IMR-90 (cell line): ENCODE measurements around the gene KPTN. TPM values are rescaled to one million over a fixed set of nuclear protein-coding genes. Genes with fewer than 3 reads are reported as not detected.

Experiments
- ATAC-seq: fragments of 200-7000 bp; cut with Tn5 transposase; 2 replicates; pipeline ENCODE4 v1.9.1; 2020; ENCODE audit warnings: low read depth, mild to moderate bottlenecking, moderate library complexity
- BruUV-seq: library from RNA; stranded (reverse); fragments of 400-500 nt; replicated peaks from 2 replicates; lab custom pipeline; 2021; lab: Mats Ljungman, UMichigan
- CTCF ChIA-PET: fragments of 300-600 bp; formaldehyde crosslinking; extraction: SDS; loops from one replicate; lab custom pipeline; 2021; ENCODE audit warnings: antibody characterized with exemption; lab: Yijun Ruan, JAX
- POLR2A ChIA-PET: fragments of 300-600 bp; sonication (Branson Sonifier 250); formaldehyde crosslinking; loops from one replicate; lab custom pipeline; 2022; ENCODE audit warnings: antibody characterized with exemption; ENCODE audit not compliant: unreplicated experiment; lab: Charles Lee
- DNase-seq: peaks from one replicate; pipeline ENCODE4 v3.0.0; 2013
- H2AFZ ChIP-seq: replicated peaks from 2 replicates; pipeline ENCODE3; 2013; ENCODE audit warnings: low read length, mild to moderate bottlenecking; ENCODE audit not compliant: poor library complexity
- H2AK5ac ChIP-seq: 2 replicates; pipeline ENCODE4 v1.6.1; 2013; ENCODE audit warnings: low read depth, low read length, inconsistent platforms
- H2AK9ac ChIP-seq: replicated peaks from 2 replicates; pipeline ENCODE3; 2013; ENCODE audit warnings: mild to moderate bottlenecking, low read depth, low read length, moderate library complexity; ENCODE audit not compliant: poor library complexity
- H2BK120ac ChIP-seq: 2 replicates; pipeline ENCODE4 v1.6.1; 2013; ENCODE audit warnings: low read depth, low read length, inconsistent platforms
- H2BK15ac ChIP-seq: 3 replicates; pipeline ENCODE4 v1.6.1; 2013; ENCODE audit warnings: low read depth, low read length, inconsistent platforms
- H2BK20ac ChIP-seq: 2 replicates; pipeline ENCODE4 v1.6.1; 2013; ENCODE audit warnings: low read depth, mild to moderate bottlenecking, inconsistent platforms, low read length, moderate library complexity
- H2BK5ac ChIP-seq: 2 replicates; pipeline ENCODE4 v1.6.1; 2013; ENCODE audit warnings: mild to moderate bottlenecking, low read depth, low read length, inconsistent platforms; ENCODE audit not compliant: poor library complexity, severe bottlenecking
- H3K14ac ChIP-seq: replicated peaks from 2 replicates; pipeline ENCODE4 v1.6.1; 2013; ENCODE audit warnings: low read depth, low read length, inconsistent platforms
- H3K18ac ChIP-seq: 2 replicates; pipeline ENCODE4 v1.6.1; 2013; ENCODE audit warnings: low read depth, low read length, control low read depth
- H3K23ac ChIP-seq: 2 replicates; pipeline ENCODE4 v1.6.1; 2013; ENCODE audit warnings: low read depth, low read length, inconsistent platforms
- H3K27ac ChIP-seq: 2 replicates; pipeline ENCODE4 v1.5.1; 2013; ENCODE audit warnings: mild to moderate bottlenecking, control low read depth, low read length; ENCODE audit not compliant: insufficient read depth
- H3K27me3 ChIP-seq: 2 replicates; pipeline ENCODE4 v1.6.1; 2013; ENCODE audit warnings: low read length; ENCODE audit not compliant: control insufficient read depth, insufficient read depth
- H3K36me3 ChIP-seq: 2 replicates; pipeline ENCODE4 v1.6.1; 2013; ENCODE audit warnings: low read length, mixed read lengths; ENCODE audit not compliant: control insufficient read depth, insufficient read depth
- H3K4ac ChIP-seq: 2 replicates; pipeline ENCODE4 v1.6.1; 2013; ENCODE audit warnings: low read depth, low read length, inconsistent platforms
- H3K4me1 ChIP-seq: 2 replicates; pipeline ENCODE4 v1.6.1; 2013; ENCODE audit warnings: low read length, mixed read lengths; ENCODE audit not compliant: control insufficient read depth, insufficient read depth
- H3K4me2 ChIP-seq: 2 replicates; pipeline ENCODE4 v1.6.1; 2013; ENCODE audit warnings: low read depth, mild to moderate bottlenecking, control low read depth, low read length, moderate library complexity
- H3K4me3 ChIP-seq: 2 replicates; pipeline ENCODE4 v1.5.1; 2013; ENCODE audit warnings: low read depth, mild to moderate bottlenecking, control low read depth, low read length, moderate library complexity; ENCODE audit not compliant: insufficient read depth
- H3K56ac ChIP-seq: 2 replicates; pipeline ENCODE4 v1.6.1; 2013; ENCODE audit warnings: low read length, inconsistent platforms; ENCODE audit not compliant: insufficient read depth; ENCODE audit errors: extremely low read depth
- H3K79me1 ChIP-seq, 2 experiments: 2 replicates each; pipeline ENCODE4 v1.6.1; 2013; ENCODE audit warnings: low read length in 2 of 2, inconsistent platforms in 1 of 2, low read depth in 1 of 2
- H3K9ac ChIP-seq: 2 replicates; pipeline ENCODE4 v1.6.1; 2013; ENCODE audit warnings: low read depth, low read length, control low read depth
- H3K9me1 ChIP-seq: 2 replicates; pipeline ENCODE4 v1.6.1; 2013; ENCODE audit warnings: low read length, inconsistent platforms; ENCODE audit not compliant: insufficient read depth
- H3K9me3 ChIP-seq: 2 replicates; pipeline ENCODE4 v1.6.1; 2013; ENCODE audit warnings: low read length; ENCODE audit not compliant: control insufficient read depth, insufficient read depth
- H4K20me1 ChIP-seq: 2 replicates; pipeline ENCODE4 v1.6.1; 2013; ENCODE audit warnings: low read length, inconsistent platforms; ENCODE audit not compliant: insufficient read depth
- H4K5ac ChIP-seq: 2 replicates; pipeline ENCODE4 v1.6.1; 2013; ENCODE audit warnings: mild to moderate bottlenecking, low read depth, low read length, control low read depth
- H4K8ac ChIP-seq, 2 experiments: 2 replicates each; pipeline ENCODE4 v1.6.1; 2013; ENCODE audit warnings: low read depth in 2 of 2, low read length in 2 of 2, control low read depth in 1 of 2, inconsistent platforms in 1 of 2
- H4K91ac ChIP-seq: 2 replicates; pipeline ENCODE4 v1.6.1; 2013; ENCODE audit warnings: low read depth, low read length, inconsistent platforms; ENCODE audit not compliant: insufficient read depth
- BHLHE40 ChIP-seq: fragments of 150-350 bp; IDR thresholded peaks from 2 replicates; pipeline ENCODE4 v1.6.1; 2016; ENCODE audit warnings: mild to moderate bottlenecking, low read depth, low read length
- CEBPB ChIP-seq: IDR thresholded peaks from 2 replicates; pipeline ENCODE4 v1.6.1; 2012; ENCODE audit warnings: low read depth, low read length, improper control_type of control experiment
- CHD1 ChIP-seq: IDR thresholded peaks from 2 replicates; pipeline ENCODE4 v1.6.1; 2012; ENCODE audit warnings: low read depth, low read length, improper control_type of control experiment
- ELK1 ChIP-seq: fragments of 150-350 bp; IDR thresholded peaks from 2 replicates; pipeline ENCODE4 v1.6.1; 2016; ENCODE audit warnings: low read depth, mild to moderate bottlenecking, low read length, moderate library complexity, borderline replicate concordance
- MAFK ChIP-seq: IDR thresholded peaks from 2 replicates; pipeline ENCODE4 v1.6.1; 2012; ENCODE audit warnings: low read depth, low read length, improper control_type of control experiment
- MXI1 ChIP-seq: IDR thresholded peaks from 2 replicates; pipeline ENCODE4 v1.6.1; 2012; ENCODE audit warnings: low read depth, mild to moderate bottlenecking, low read length, moderate library complexity, borderline replicate concordance
- NFE2L2 ChIP-seq: fragments of 150-350 bp; IDR thresholded peaks from 2 replicates; pipeline ENCODE4 v1.6.1; 2016; ENCODE audit warnings: low read depth, mild to moderate bottlenecking, low read length
- POLR2A ChIP-seq: IDR thresholded peaks from 2 replicates; pipeline ENCODE4 v1.6.1; 2012; ENCODE audit warnings: mild to moderate bottlenecking, low read depth, low read length
- RAD21 ChIP-seq: IDR thresholded peaks from 2 replicates; pipeline ENCODE4 v1.6.1; 2012; ENCODE audit warnings: low read length, improper control_type of control experiment
- RCOR1 ChIP-seq: IDR thresholded peaks from 2 replicates; pipeline ENCODE4 v1.6.1; 2012; ENCODE audit warnings: mild to moderate bottlenecking, low read length, improper control_type of control experiment; ENCODE audit not compliant: insufficient replicate concordance
- RFX5 ChIP-seq: IDR thresholded peaks from 2 replicates; pipeline ENCODE4 v1.8.0; 2012; ENCODE audit warnings: low read depth, mild to moderate bottlenecking, low read length, moderate library complexity
- SMC3 ChIP-seq: fragments of 150-350 bp; IDR thresholded peaks from 2 replicates; pipeline ENCODE4 v1.6.1; 2016; ENCODE audit warnings: low read depth, mild to moderate bottlenecking, antibody characterized with exemption, low read length, moderate library complexity
- USF2 ChIP-seq: fragments of 150-350 bp; IDR thresholded peaks from 2 replicates; pipeline ENCODE4 v1.6.1; 2017; ENCODE audit warnings: mild to moderate bottlenecking, antibody characterized with exemption, low read length, low read depth
- WGBS, 2 experiments: methylation state at CpG; one replicate each; pipeline versions ENCODE4 v1.1.5 to v1.1.7; 2013; ENCODE audit warnings: missing lambda C conversion rate in 2 of 2; ENCODE audit not compliant: insufficient read length in 1 of 2; ENCODE audit errors: extremely low coverage in 2 of 2; 5-methylcytosine and 5-hydroxymethylcytosine counted together
- dilution Hi-C: fragments of 300-500 bp; cut with HindIII; formaldehyde crosslinking; loops from one replicate; pipeline ENCODE4 v1.14.3; 2018; ENCODE audit warnings: low sequenced_read_pairs; ENCODE audit not compliant: unreplicated experiment
- in situ Hi-C: fragments of 300-500 bp; cut with MboI; formaldehyde crosslinking; loops from 3 replicates; pipeline ENCODE4 v1.14.3; 2019; ENCODE audit warnings: low sequenced_read_pairs, inconsistent platforms, mixed read lengths
- intact Hi-C: fragments of 100-400 bp; cut with micrococcal nuclease; formaldehyde crosslinking; loops from 2 replicates; pipeline ENCODE4 v1.10.0; 2022
- polyA plus RNA-seq, 3 experiments: library from polyadenylated mRNA; depleted of rRNA; stranded (reverse); fragments of >200 nt; gene quantifications; 2 replicates each; pipeline ENCODE4 v1.2.3, GENCODE V29; 2012; ENCODE audit warnings: low replicate concordance in 1 of 3
- total RNA-seq: library from RNA; depleted of rRNA; stranded (reverse); fragments of >200 nt; gene quantifications from 2 replicates; pipeline ENCODE4 v1.2.3, GENCODE V29; 2012
- TF ChIP-seq, protein P1 (sequence below): conservative IDR thresholded peaks from 2 replicates; pipeline ENCODE4 v1.5.1; 2012; ENCODE audit warnings: mild to moderate bottlenecking, low read depth, low read length, improper control_type of control experiment

Gene KPTN
- total and polyA plus RNA-seq, 2 of the 4 experiments (the other 2 are of a cell fraction), result 4.1 to 15.4 TPM

DNA sequence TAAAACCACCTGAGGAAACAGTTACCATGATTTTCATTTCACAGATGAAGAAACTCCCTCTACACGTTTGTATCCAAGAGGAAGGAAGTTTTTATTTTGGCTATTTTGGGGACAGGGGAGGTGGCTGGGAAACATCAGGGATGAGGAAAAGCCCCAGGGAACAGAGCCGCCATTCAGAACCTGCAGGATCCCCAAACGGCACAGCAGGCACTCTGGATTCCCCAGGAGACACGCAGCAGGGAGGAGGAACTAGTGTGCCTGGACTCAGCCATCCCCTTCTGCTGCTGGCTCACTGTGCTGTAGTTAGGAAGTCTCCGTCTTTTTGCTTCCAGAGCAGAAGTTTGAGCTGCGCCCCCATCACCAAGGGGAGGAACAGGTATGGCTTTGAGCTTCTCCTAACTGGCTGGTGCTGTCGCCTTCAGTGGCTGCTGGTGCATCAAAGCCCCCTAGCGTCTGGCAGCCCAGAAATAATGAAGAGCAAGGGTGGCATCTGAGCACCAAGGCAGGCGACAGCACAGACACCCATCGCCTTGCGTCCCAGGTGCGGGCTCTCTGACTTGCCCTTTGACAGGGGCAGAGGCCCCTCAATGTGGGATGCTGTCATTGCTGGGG lies 26.6 kb upstream of the KPTN start:
- Histone ChIP-seq H4K91ac (no peak overlapping the region), H3K9me1 (peaks cover 20% of the 10 kb centered on the region), H2BK15ac (no peak overlapping the region), H3K27ac (no peak overlapping the region), H2AK9ac (no peak overlapping the region), H2BK20ac (no peak overlapping the region), H3K36me3 (no peaks in the 10 kb centered on the region; the same call in 1 of the 2 replicates), H3K18ac (no peak overlapping the region), H3K27me3 (no peaks in the 10 kb centered on the region), H4K8ac (no peak overlapping the region), H2AK5ac (no peak overlapping the region), H3K9me3 (no peaks in the 10 kb centered on the region), H4K20me1 (peaks cover 72% of the 10 kb centered on the region), H3K4me3 (no peak overlapping the region), H3K79me1 (peaks cover 39 to 88% of the 10 kb centered on the region in 2 experiments), H3K4me2 (no peak overlapping the region), H3K4ac (no peak overlapping the region), H2AFZ (no peak overlapping the region), H3K56ac (no peak overlapping the region), H3K9ac (no peak overlapping the region), H3K23ac (no peak overlapping the region), H2BK120ac (no peak overlapping the region), H3K4me1 (peaks cover 18% of the 10 kb centered on the region), H3K14ac (no peak overlapping the region), H4K5ac (no peak overlapping the region), H2BK5ac (no peak overlapping the region)
- BruUV-seq, result no TSS peak
- no peak for ATAC-seq
- TF ChIP-seq BHLHE40 (no peak), ELK1 (no peak), RAD21 (no peak), CEBPB (no peak), SMC3 (no peak), MAFK (no peak), USF2 (no peak), NFE2L2 (no peak), RFX5 (no peak), RCOR1 (no peak), POLR2A (no peak), CHD1 (no peak), MXI1 (no peak)
- TF ChIP-seq, protein P1, sequence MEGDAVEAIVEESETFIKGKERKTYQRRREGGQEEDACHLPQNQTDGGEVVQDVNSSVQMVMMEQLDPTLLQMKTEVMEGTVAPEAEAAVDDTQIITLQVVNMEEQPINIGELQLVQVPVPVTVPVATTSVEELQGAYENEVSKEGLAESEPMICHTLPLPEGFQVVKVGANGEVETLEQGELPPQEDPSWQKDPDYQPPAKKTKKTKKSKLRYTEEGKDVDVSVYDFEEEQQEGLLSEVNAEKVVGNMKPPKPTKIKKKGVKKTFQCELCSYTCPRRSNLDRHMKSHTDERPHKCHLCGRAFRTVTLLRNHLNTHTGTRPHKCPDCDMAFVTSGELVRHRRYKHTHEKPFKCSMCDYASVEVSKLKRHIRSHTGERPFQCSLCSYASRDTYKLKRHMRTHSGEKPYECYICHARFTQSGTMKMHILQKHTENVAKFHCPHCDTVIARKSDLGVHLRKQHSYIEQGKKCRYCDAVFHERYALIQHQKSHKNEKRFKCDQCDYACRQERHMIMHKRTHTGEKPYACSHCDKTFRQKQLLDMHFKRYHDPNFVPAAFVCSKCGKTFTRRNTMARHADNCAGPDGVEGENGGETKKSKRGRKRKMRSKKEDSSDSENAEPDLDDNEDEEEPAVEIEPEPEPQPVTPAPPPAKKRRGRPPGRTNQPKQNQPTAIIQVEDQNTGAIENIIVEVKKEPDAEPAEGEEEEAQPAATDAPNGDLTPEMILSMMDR, result no peak
- in situ Hi-C loops (no loop called here), intact Hi-C loops (loop anchor here (10.0 kb wide), 1 partner anchor 154 kb away; no protein-coding TSS in a partner anchor), dilution Hi-C loops (no loop called here)
- WGBS, 2 experiments, result 100% methylated on average over 1 of the region's 12 CpGs; no CpG with 5 or more reads in 1 of the 2 experiments
- no peak for DNase-seq
- ChIA-PET POLR2A (interaction anchor here (1.0 kb wide), 1 partner anchor 12 kb away, joined by 3 read pairs; no protein-coding TSS in a partner anchor), CTCF (interaction anchor here (1.6 kb wide), 1 partner anchor 189 kb away, joined by 3 read pairs; no protein-coding TSS in a partner anchor)
